DND-41 (cell line): Measurements from ENCODE around the gene SLC17A8.

ENCODE experiments used
- ATAC-seq: fragments of 200-7000 bp; cut with Tn5 transposase; 3 replicates; pipeline ENCODE4 v1.9.1; 2021; ENCODE audit warnings: low read depth; ENCODE audit not compliant: insufficient read depth
- DNase-seq: peaks from one replicate; pipeline ENCODE4 v3.0.0-alpha.2; 2020
- H2AFZ ChIP-seq: 2 replicates; pipeline ENCODE4 v1.6.0; 2012; ENCODE audit warnings: low read depth, low read length
- H3K27ac ChIP-seq: 2 replicates; pipeline ENCODE4 v1.5.1; 2012; ENCODE audit warnings: low read length, inconsistent platforms
- H3K27me3 ChIP-seq: fragments of 200-600 bp; sonication (generic); 2 replicates; pipeline ENCODE4 v1.6.0; 2012; ENCODE audit warnings: low read length, mild to moderate bottlenecking, inconsistent platforms; ENCODE audit not compliant: insufficient read depth, poor library complexity
- H3K36me3 ChIP-seq: 2 replicates; pipeline ENCODE4 v1.5.1; 2012; ENCODE audit warnings: low read length, inconsistent platforms; ENCODE audit not compliant: insufficient read depth
- H3K4me1 ChIP-seq: 2 replicates; pipeline ENCODE4 v1.5.1; 2012; ENCODE audit warnings: mild to moderate bottlenecking, low read length; ENCODE audit not compliant: insufficient read depth
- H3K4me2 ChIP-seq: 2 replicates; pipeline ENCODE4 v1.6.0; 2012; ENCODE audit warnings: mild to moderate bottlenecking, moderate library complexity, low read length, inconsistent platforms; ENCODE audit not compliant: insufficient read depth
- H3K4me3 ChIP-seq, 2 experiments: fragments of 200-600 bp in 1 of 2; shearing (Covaris generic) in 1 of 2; 2 replicates each; pipeline ENCODE4 v1.5.1; 2012 to 2016; ENCODE audit warnings: inconsistent platforms in 2 of 2, low read length in 2 of 2, mild to moderate bottlenecking in 2 of 2, low read depth in 1 of 2, moderate library complexity in 1 of 2
- H3K79me2 ChIP-seq: 2 replicates; pipeline ENCODE4 v1.6.0; 2012; ENCODE audit warnings: low read length, inconsistent platforms; ENCODE audit not compliant: insufficient read depth
- H3K9ac ChIP-seq: 2 replicates; pipeline ENCODE4 v1.6.0; 2012; ENCODE audit warnings: low read depth, mild to moderate bottlenecking, inconsistent platforms, low read length, moderate library complexity
- H3K9me3 ChIP-seq: 2 replicates; pipeline ENCODE4 v1.5.1; 2012; ENCODE audit warnings: low read length, moderate library complexity, mild to moderate bottlenecking, inconsistent platforms; ENCODE audit not compliant: insufficient read depth, severe bottlenecking
- H4K20me1 ChIP-seq: 2 replicates; pipeline ENCODE4 v1.6.0; 2012; ENCODE audit warnings: low read length; ENCODE audit not compliant: insufficient read depth
- CTCF ChIP-seq: IDR thresholded peaks from 2 replicates; pipeline ENCODE4 v1.5.1; 2012; ENCODE audit warnings: borderline replicate concordance, low read length, moderate library complexity, mild to moderate bottlenecking; ENCODE audit not compliant: poor library complexity, severe bottlenecking; ENCODE audit errors: extremely low read depth
- EZH2 ChIP-seq: IDR thresholded peaks from 3 replicates; pipeline ENCODE4 v1.6.1; 2012; ENCODE audit warnings: borderline replicate concordance, low read depth, mild to moderate bottlenecking, moderate library complexity, low read length, inconsistent platforms; ENCODE audit not compliant: severe bottlenecking

Gene SLC17A8

GRCh38 chr12:100403446-100403845, 46.6 kb downstream of the SLC17A8 start:
- no peak for ATAC-seq

DNA sequence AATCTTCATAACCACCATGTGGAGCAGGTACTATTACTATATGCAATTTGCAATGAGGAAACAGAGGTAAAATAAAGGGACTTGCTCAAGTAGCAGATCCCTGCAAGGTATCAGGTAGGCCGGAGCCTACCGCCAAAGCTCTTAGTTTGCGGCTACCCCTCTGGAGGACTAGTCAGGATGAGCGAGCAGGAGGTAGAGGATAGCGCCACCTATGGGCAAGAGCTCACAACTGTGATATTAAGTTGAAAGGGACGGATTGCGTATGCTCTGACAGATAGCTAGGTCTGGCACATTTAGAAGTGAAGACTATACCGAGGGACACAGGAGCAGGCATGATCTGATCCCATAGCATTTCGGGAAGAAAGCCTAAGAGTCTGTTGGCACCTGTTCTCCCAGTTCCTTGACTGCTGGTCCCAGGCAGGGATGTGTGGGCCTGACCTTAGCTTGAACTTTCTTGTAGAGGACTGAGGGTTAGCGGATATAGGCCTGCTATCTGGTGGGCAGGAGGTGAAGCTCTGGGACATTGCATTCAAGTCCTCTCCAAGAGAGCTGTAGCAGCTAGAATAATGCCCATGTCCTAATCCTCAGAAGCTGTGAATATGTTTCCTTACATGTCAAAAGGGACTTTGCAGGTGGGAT, 48.0 kb downstream of the SLC17A8 start:
- no peaks in the 10 kb centered on the region for H3K9me3 ChIP-seq
- no peak overlapping the region for H3K9ac ChIP-seq
- no peaks in the 10 kb centered on the region for H3K27me3 ChIP-seq
- H2AFZ ChIP-seq = no peak overlapping the region
- no peak overlapping the region for H3K27ac ChIP-seq
- H3K36me3 ChIP-seq = no peaks in the 10 kb centered on the region
- H4K20me1 ChIP-seq = no peaks in the 10 kb centered on the region
- no peaks in the 10 kb centered on the region for H3K79me2 ChIP-seq
- DNase-seq (peak; percentile 53), ATAC-seq (peak; percentile 65; the same call in 1 of the 3 replicates)
- no peak overlapping the region for H3K4me3 ChIP-seq
- no peaks in the 10 kb centered on the region for H3K4me1 ChIP-seq
- H3K4me2 ChIP-seq = no peak overlapping the region
- TF ChIP-seq EZH2 (no peak), CTCF (peak; percentile 67)

More at GRCh38 chr12:100403446-100403845, 46.6 kb downstream of the SLC17A8 start:
- Histone ChIP-seq H3K27me3 (no peaks in the 10 kb centered on the region), H3K9me3 (no peaks in the 10 kb centered on the region), H3K27ac (no peak overlapping the region), H4K20me1 (no peaks in the 10 kb centered on the region), H3K79me2 (no peaks in the 10 kb centered on the region), H3K4me1 (no peaks in the 10 kb centered on the region), H3K36me3 (no peaks in the 10 kb centered on the region), H2AFZ (no peak overlapping the region), H3K4me2 (no peak overlapping the region), H3K4me3 (no peak overlapping the region), H3K9ac (no peak overlapping the region)
- no peak for TF ChIP-seq EZH2
- TF ChIP-seq CTCF = no peak
- no peak for DNase-seq

DNA sequence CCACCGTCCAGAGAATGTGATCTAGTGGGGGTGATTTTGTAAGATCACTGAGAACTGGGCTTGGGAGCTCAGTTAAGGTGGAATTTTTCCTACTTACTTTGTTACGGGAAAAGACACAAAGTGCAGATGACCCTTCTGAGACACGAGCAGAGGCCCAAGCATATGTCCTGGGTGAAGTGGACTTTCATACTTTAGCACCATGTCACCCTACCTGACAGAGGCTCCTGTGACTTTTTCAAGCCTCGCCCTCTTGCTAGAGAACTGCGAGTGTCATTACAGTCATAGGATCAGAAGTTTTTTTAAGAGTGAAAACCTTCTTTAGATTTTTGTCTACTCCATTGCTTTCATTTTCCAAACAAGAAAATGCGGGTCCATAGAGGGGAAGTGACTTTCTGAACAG, 56.1 kb downstream of the SLC17A8 start:
- Histone ChIP-seq H3K9ac (no peak overlapping the region), H3K4me2 (no peak overlapping the region), H3K36me3 (no peaks in the 10 kb centered on the region), H3K4me3 (no peak overlapping the region), H3K27ac (no peak overlapping the region), H3K9me3 (no peaks in the 10 kb centered on the region), H3K4me1 (no peaks in the 10 kb centered on the region), H3K27me3 (no peaks in the 10 kb centered on the region), H3K79me2 (no peaks in the 10 kb centered on the region), H4K20me1 (no peaks in the 10 kb centered on the region), H2AFZ (no peak overlapping the region)
- ATAC-seq = no peak
- DNase-seq = no peak
- TF ChIP-seq EZH2 = no peak
- TF ChIP-seq CTCF = no peak

GRCh38 chr12:100414739-100415138, 57.9 kb downstream of the SLC17A8 start:
- H3K4me2 ChIP-seq = no peak overlapping the region
- no peak for DNase-seq
- H3K9ac ChIP-seq = no peak overlapping the region
- H3K4me3 ChIP-seq = no peak overlapping the region
- H3K27me3 ChIP-seq = no peaks in the 10 kb centered on the region
- H3K79me2 ChIP-seq = no peaks in the 10 kb centered on the region
- H3K36me3 ChIP-seq = no peaks in the 10 kb centered on the region
- no peak overlapping the region for H2AFZ ChIP-seq
- no peak for ATAC-seq
- no peak for TF ChIP-seq EZH2
- no peak for TF ChIP-seq CTCF
- no peaks in the 10 kb centered on the region for H3K9me3 ChIP-seq
- H3K27ac ChIP-seq = no peak overlapping the region
- H3K4me1 ChIP-seq = no peaks in the 10 kb centered on the region
- H4K20me1 ChIP-seq = no peaks in the 10 kb centered on the region
